Measurements from ENCODE around the gene INSYN2B. TPM values are rescaled to one million over a fixed set of nuclear protein-coding genes. Genes with fewer than 3 reads are reported as not detected.
"Not testable (repeated sequence)": the region's sequence is repeated elsewhere in the genome, so short reads cannot be mapped to it uniquely, and the experiment has no call there.

INSYN2B gene
- total and polyA plus RNA-seq, 2 of the 8 experiments (the other 6 are each of a cell fraction or from before 2014, with no cell fraction given), result not detected

DNA sequence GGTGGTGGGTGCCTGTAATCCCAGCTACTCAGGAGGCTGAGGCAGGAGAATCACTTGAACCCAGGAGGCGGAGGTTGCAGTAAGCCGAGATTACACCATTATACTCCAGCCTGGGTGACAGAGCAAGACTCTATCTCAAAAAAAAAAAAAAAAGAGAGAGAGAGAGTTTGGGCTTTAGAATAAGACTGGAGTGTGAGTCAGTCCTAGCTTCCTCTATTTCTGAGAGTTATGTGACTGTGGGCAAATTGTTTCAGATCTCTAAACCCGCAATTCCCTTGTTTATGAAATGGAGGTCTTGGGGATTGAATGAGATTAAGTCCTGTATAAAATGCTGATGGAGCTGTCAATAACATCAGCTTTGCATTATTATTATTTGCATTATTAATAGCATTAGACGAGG lies 27.1 kb downstream of the INSYN2B start:
- POLR2A ChIA-PET (ENCODE audit: partially characterized antibody); H3K9me3 ChIP-seq (ENCODE audit: insufficient read depth in 2 of 2, low read depth in 1 of 2, low read length in 1 of 2); H2AFZ ChIP-seq (ENCODE audit: low read length); H3K4me2 ChIP-seq (ENCODE audit: insufficient read depth in 1 of 2, low read depth in 2 of 2, low read length in 2 of 2); H3K18ac ChIP-seq (ENCODE audit: extremely low read depth, low read length); H2BK12ac ChIP-seq (ENCODE audit: low read depth, low read length); H2BK120ac ChIP-seq (replicated peaks; ENCODE audit: low read depth, low read length); H2BK15ac ChIP-seq (ENCODE audit: low read length); H4K20me1 ChIP-seq (replicated peaks in 1 of 2; ENCODE audit: control insufficient read depth in 1 of 2, insufficient read depth in 2 of 2, low read length in 2 of 2); FAIRE-seq; H4K8ac ChIP-seq (ENCODE audit: extremely low read depth, insufficient read depth, low read length); H3K14ac ChIP-seq (ENCODE audit: insufficient read length); H3K36me3 ChIP-seq (ENCODE audit: control insufficient read depth in 2 of 4, insufficient read depth in 4 of 4, low read length in 3 of 4); H3K79me1 ChIP-seq (ENCODE audit: low read depth, low read length); H2BK5ac ChIP-seq (ENCODE audit: low read depth, low read length); H4K91ac ChIP-seq (replicated peaks; ENCODE audit: insufficient read length, low read length); H3K4ac ChIP-seq (replicated peaks; ENCODE audit: insufficient read length, low read depth, low read length); H3K4me3 ChIP-seq (ENCODE audit: extremely low read depth in 1 of 4, insufficient read depth in 2 of 4, low read depth in 3 of 4, low read length in 4 of 4); DNase-seq (ENCODE audit: low read depth in 1 of 2, low spot score in 2 of 2); H3K23me2 ChIP-seq (ENCODE audit: low read depth, low read length); H2BK20ac ChIP-seq (ENCODE audit: low read length); H3K27ac ChIP-seq (ENCODE audit: low read depth, low read length); H3K9ac ChIP-seq (replicated peaks in 1 of 4; ENCODE audit: extremely low read depth in 1 of 4, low read depth in 3 of 4, low read length in 3 of 4); H3K56ac ChIP-seq (replicated peaks; ENCODE audit: insufficient read length, low read depth, low read length); H2AK5ac ChIP-seq (ENCODE audit: low read depth, low read length); H3K23ac ChIP-seq (ENCODE audit: insufficient read length); H3K27me3 ChIP-seq (replicated peaks in 1 of 4; ENCODE audit: control insufficient read depth in 3 of 4, extremely low read depth in 1 of 4, insufficient read depth in 3 of 4, low read length in 3 of 4); H4K5ac ChIP-seq (ENCODE audit: insufficient read length, low read depth, low read length); H3K79me2 ChIP-seq (ENCODE audit: control insufficient read depth in 1 of 2, insufficient read depth in 2 of 2, low read length in 2 of 2); H3K4me1 ChIP-seq (replicated peaks in 1 of 4; ENCODE audit: control insufficient read depth in 3 of 4, insufficient read depth in 4 of 4, low read length in 3 of 4): not testable (repeated sequence)
- 90% methylated on average over 4 of the region's 4 CpGs; no CpG with 5 or more reads in 1 of the 2 experiments for WGBS, 2 experiments (ENCODE audit: extremely low coverage in 1 of 2, insufficient coverage in 1 of 2, insufficient read length in 1 of 2, insufficient replicate concordance in 2 of 2, low coverage in 1 of 2, low lambda C conversion rate in 2 of 2, missing lambda C conversion rate in 1 of 2)
- CTCF ChIA-PET (ENCODE audit: partially characterized antibody), result interaction anchor here (1.2 kb wide), 1 partner anchor 11 kb away, joined by 3 read pairs; no protein-coding TSS in a partner anchor
